SH-SY5Y (cell line): ENCODE measurements around the gene LRBA.

Source experiments
- GATA2 ChIP-seq: IDR thresholded peaks from 2 replicates; pipeline ENCODE4 v1.6.1; 2011; ENCODE audit warnings: mild to moderate bottlenecking, low read depth, low read length
- GATA3 ChIP-seq: IDR thresholded peaks from 2 replicates; pipeline ENCODE4 v1.6.1; 2011; ENCODE audit warnings: low read depth, mild to moderate bottlenecking, low read length, moderate library complexity

DNA sequence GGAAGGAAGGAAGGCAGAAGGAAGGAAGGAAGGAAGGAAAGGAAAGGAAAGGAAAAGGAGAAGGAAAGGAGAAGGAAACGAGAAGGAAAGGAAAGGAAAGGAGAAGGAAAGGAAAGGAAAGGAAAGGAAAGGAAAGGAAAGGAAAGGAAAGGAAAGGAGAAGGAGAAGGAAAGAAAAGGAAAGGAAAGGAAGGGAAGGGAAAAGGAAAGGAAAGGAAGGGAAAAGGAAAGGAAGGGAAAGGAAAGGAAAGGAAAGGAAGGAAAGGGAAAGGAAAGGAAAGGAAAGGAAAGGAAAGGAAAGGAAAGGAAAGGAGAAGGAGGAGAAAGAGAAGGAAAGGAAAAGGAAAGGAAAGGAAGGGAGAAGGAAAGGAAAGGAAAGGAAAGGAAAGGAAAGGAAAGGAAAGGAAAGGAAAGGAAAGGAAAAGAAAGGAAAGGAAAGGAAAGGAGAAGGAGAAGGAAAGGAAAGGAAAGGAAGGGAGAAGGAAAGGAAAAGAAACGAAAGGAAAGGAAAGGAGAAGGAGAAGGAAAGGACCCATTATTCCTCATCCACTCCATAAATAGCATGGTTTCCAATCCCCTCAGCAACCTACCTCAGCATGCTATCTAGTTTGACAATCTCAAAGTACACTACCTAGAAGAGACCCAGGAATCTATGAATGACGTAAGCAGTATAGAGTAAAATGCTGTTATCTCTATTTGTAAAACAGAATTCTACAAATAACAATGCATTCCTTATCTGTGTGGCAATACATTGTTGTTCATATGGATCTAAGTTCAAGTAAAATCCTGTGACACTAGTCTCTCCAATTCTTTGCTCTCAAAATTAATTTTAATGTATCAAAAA, 209.7 kb downstream of the LRBA start:
- TF ChIP-seq GATA2 = no peak
- TF ChIP-seq GATA3 = no peak
